HL-60 (cell line): ENCODE data around the gene HOXD4.

ENCODE experiments used
- DNase-seq, 2 experiments: peaks; one replicate each; pipeline ENCODE4 v3.0.0-alpha.2; 2010 to 2020; ENCODE audit warnings: low read depth in 1 of 2, low spot score in 1 of 2
- H3K27ac ChIP-seq: fragments of 250-450 bp; sonication (Bioruptor Pico); replicated peaks from 2 replicates; pipeline ENCODE4 v1.5.1; 2020; ENCODE audit warnings: mild to moderate bottlenecking, moderate library complexity
- H3K27me3 ChIP-seq: fragments of 250-450 bp; sonication (Bioruptor Pico); 2 replicates; pipeline ENCODE4 v1.5.1; 2021; ENCODE audit warnings: mild to moderate bottlenecking, moderate library complexity; ENCODE audit not compliant: insufficient read depth, poor library complexity, severe bottlenecking
- H3K4me3 ChIP-seq: replicated peaks from 2 replicates; pipeline ENCODE4 v1.5.1; 2011; ENCODE audit warnings: mild to moderate bottlenecking, control low read depth, low read length; ENCODE audit not compliant: insufficient read depth
- GABPA ChIP-seq: IDR thresholded peaks from 2 replicates; pipeline ENCODE4 v1.6.1; 2012; ENCODE audit warnings: low read depth
- POLR2AphosphoS5 ChIP-seq: IDR thresholded peaks from 2 replicates; pipeline ENCODE4 v1.6.1; 2012; ENCODE audit warnings: low read depth
- SPI1 ChIP-seq: IDR thresholded peaks from 2 replicates; pipeline ENCODE4 v1.6.1; 2012; ENCODE audit warnings: low read depth, mild to moderate bottlenecking, borderline replicate concordance
- TF ChIP-seq, protein P1 (sequence below): IDR thresholded peaks from one replicate; pipeline ENCODE4 v1.5.1; 2011; ENCODE audit warnings: low read length, control low read depth, inconsistent platforms; ENCODE audit not compliant: insufficient read depth
- TF ChIP-seq, protein P2 (sequence below): IDR thresholded peaks from 2 replicates; pipeline ENCODE4 v1.6.1; 2012; ENCODE audit warnings: low read depth; ENCODE audit not compliant: insufficient replicate concordance

HOXD4 gene

GRCh38 chr2:176103194-176103593 lies 48.2 kb upstream of the HOXD4 start:
- Histone ChIP-seq H3K27ac (no peak overlapping the region), H3K27me3 (peaks cover 81% of the 10 kb centered on the region), H3K4me3 (no peak overlapping the region)
- DNase-seq = no peak
- TF ChIP-seq, protein P1, sequence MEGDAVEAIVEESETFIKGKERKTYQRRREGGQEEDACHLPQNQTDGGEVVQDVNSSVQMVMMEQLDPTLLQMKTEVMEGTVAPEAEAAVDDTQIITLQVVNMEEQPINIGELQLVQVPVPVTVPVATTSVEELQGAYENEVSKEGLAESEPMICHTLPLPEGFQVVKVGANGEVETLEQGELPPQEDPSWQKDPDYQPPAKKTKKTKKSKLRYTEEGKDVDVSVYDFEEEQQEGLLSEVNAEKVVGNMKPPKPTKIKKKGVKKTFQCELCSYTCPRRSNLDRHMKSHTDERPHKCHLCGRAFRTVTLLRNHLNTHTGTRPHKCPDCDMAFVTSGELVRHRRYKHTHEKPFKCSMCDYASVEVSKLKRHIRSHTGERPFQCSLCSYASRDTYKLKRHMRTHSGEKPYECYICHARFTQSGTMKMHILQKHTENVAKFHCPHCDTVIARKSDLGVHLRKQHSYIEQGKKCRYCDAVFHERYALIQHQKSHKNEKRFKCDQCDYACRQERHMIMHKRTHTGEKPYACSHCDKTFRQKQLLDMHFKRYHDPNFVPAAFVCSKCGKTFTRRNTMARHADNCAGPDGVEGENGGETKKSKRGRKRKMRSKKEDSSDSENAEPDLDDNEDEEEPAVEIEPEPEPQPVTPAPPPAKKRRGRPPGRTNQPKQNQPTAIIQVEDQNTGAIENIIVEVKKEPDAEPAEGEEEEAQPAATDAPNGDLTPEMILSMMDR = no peak
- TF ChIP-seq GABPA = no peak
- no peak for TF ChIP-seq POLR2AphosphoS5
- TF ChIP-seq SPI1 = no peak
- TF ChIP-seq, protein P2, sequence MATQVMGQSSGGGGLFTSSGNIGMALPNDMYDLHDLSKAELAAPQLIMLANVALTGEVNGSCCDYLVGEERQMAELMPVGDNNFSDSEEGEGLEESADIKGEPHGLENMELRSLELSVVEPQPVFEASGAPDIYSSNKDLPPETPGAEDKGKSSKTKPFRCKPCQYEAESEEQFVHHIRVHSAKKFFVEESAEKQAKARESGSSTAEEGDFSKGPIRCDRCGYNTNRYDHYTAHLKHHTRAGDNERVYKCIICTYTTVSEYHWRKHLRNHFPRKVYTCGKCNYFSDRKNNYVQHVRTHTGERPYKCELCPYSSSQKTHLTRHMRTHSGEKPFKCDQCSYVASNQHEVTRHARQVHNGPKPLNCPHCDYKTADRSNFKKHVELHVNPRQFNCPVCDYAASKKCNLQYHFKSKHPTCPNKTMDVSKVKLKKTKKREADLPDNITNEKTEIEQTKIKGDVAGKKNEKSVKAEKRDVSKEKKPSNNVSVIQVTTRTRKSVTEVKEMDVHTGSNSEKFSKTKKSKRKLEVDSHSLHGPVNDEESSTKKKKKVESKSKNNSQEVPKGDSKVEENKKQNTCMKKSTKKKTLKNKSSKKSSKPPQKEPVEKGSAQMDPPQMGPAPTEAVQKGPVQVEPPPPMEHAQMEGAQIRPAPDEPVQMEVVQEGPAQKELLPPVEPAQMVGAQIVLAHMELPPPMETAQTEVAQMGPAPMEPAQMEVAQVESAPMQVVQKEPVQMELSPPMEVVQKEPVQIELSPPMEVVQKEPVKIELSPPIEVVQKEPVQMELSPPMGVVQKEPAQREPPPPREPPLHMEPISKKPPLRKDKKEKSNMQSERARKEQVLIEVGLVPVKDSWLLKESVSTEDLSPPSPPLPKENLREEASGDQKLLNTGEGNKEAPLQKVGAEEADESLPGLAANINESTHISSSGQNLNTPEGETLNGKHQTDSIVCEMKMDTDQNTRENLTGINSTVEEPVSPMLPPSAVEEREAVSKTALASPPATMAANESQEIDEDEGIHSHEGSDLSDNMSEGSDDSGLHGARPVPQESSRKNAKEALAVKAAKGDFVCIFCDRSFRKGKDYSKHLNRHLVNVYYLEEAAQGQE = no peak

GRCh38 chr2:176103742-176104315 lies 47.5 kb upstream of the HOXD4 start:
- DNase-seq = no peak
- peaks cover 79% of the 10 kb centered on the region for H3K27me3 ChIP-seq
- H3K4me3 ChIP-seq = no peak overlapping the region
- H3K27ac ChIP-seq = no peak overlapping the region
- TF ChIP-seq POLR2AphosphoS5 (no peak), SPI1 (no peak), GABPA (no peak)
- TF ChIP-seq, protein P2 = no peak
- TF ChIP-seq, protein P1 = no peak

DNA sequence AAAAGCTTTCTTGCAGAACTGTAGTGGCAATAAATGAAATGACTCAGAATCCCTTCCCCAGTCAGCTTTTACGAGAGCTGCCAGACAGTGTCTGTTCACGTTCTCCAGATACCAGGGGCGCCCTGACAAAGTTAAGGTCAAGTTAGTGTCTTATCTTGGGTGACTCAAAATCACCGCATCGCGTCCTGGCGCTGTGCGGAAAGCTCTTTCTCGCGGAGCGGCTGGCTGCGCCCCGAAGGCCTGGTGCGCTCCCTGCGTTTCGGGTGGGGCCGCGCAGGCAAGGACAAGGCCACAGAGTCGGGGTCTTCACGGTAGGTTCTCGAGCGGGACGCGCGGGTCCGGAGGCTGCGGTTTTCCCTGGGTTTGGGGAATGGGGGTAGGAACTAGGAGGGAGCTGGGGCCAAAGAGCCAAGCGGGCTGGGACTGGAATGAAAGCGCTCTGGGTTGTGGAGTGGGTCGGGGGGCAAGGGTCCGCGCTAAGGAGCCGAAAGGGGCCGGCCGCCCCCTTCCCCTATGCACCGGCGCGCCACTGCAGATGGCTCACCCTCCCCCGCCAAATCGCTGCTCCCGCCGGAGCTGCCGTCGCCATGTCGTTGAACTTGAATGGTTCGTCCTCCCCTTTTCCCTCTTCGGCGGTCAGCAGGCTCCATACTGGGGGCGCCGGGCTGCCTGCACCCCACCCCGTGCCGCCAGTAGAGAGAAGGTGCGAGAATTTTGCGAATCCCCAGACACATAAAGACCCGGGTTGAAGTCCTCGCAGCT lies 46.9 kb upstream of the HOXD4 start:
- H3K27me3 ChIP-seq = peaks cover 79% of the 10 kb centered on the region
- no peak overlapping the region for H3K4me3 ChIP-seq
- TF ChIP-seq, protein P1 = no peak
- TF ChIP-seq, protein P2 = no peak
- TF ChIP-seq POLR2AphosphoS5 (no peak), GABPA (no peak), SPI1 (no peak)
- no peak for DNase-seq
- H3K27ac ChIP-seq = no peak overlapping the region
